Glutamatergic neuron (in vitro differentiated cells): ENCODE measurements around the gene ZNF124. TPM values are rescaled to one million over a fixed set of nuclear protein-coding genes. Genes with fewer than 3 reads are reported as not detected.

ENCODE experiments used
- DNase-seq: peaks from one replicate; pipeline ENCODE4 v3.0.0; 2022
- H3K27ac Mint-ChIP-seq: one replicate; pipeline ENCODE4 v1.8.0; 2020; ENCODE audit warnings: mild to moderate bottlenecking, mixed read lengths, inconsistent platforms; ENCODE audit not compliant: unreplicated experiment
- H3K27me3 Mint-ChIP-seq: one replicate; pipeline ENCODE4 v1.8.0; 2020; ENCODE audit warnings: mild to moderate bottlenecking, moderate library complexity, mixed read lengths, inconsistent platforms; ENCODE audit not compliant: unreplicated experiment
- H3K36me3 Mint-ChIP-seq: one replicate; pipeline ENCODE4 v1.8.0; 2020; ENCODE audit warnings: mild to moderate bottlenecking, mixed read lengths, inconsistent platforms; ENCODE audit not compliant: unreplicated experiment
- H3K4me1 Mint-ChIP-seq: one replicate; pipeline ENCODE4 v1.8.0; 2020; ENCODE audit warnings: mild to moderate bottlenecking, low read depth, mixed read lengths, inconsistent platforms; ENCODE audit not compliant: unreplicated experiment
- H3K4me3 Mint-ChIP-seq: one replicate; pipeline ENCODE4 v1.8.0; 2020; ENCODE audit warnings: mild to moderate bottlenecking, mixed read lengths, inconsistent platforms; ENCODE audit not compliant: unreplicated experiment
- H3K9me3 Mint-ChIP-seq: one replicate; pipeline ENCODE4 v1.8.0; 2020; ENCODE audit warnings: mild to moderate bottlenecking, moderate library complexity, mixed read lengths, inconsistent platforms; ENCODE audit not compliant: unreplicated experiment
- CTCF ChIP-seq: fragments of 200-600 bp; sonication (generic); IDR thresholded peaks from one replicate; pipeline ENCODE4 v1.5.0; 2021; ENCODE audit not compliant: partially characterized antibody, unreplicated experiment
- total RNA-seq: library from RNA; stranded (reverse); fragmentation: NEBNext Ultra II Directional; extraction: Animal tissue kit (Norgen Biotek cat#: 25700); gene quantifications from one replicate; pipeline ENCODE4 v1.2.1, GENCODE V29; 2021; ENCODE audit not compliant: unreplicated experiment

ZNF124 gene
- total RNA-seq, 1 donor from 2014 or later, result 137 TPM

- Mint-ChIP-seq H3K4me1 (peaks cover 28% of the 10 kb centered on the region), H3K9me3 (peaks cover 7% of the 10 kb centered on the region), H3K27me3 (peaks cover 2% of the 10 kb centered on the region), H3K4me3 (no peak overlapping the region), H3K27ac (no peak overlapping the region), H3K36me3 (no peaks in the 10 kb centered on the region)
- DNase-seq, result no peak
- no peak for TF ChIP-seq CTCF
These were observed 40.2 kb upstream of the ZNF124 start for GRCh38 chr1:247212012-247212411.

- TF ChIP-seq CTCF, result no peak
- Mint-ChIP-seq H3K27me3 (peaks cover 2% of the 10 kb centered on the region), H3K4me3 (no peak overlapping the region), H3K36me3 (no peaks in the 10 kb centered on the region), H3K4me1 (peaks cover 25% of the 10 kb centered on the region), H3K9me3 (peaks cover 7% of the 10 kb centered on the region), H3K27ac (peak overlapping the region; percentile 59)
- DNase-seq, result no peak
These were observed 39.5 kb upstream of the ZNF124 start for GRCh38 chr1:247211339-247211738.

GRCh38 chr1:247210376-247211117 lies 38.7 kb upstream of the ZNF124 start:
- H3K9me3 Mint-ChIP-seq, result peaks cover 9% of the 10 kb centered on the region
- peaks cover 4% of the 10 kb centered on the region for H3K36me3 Mint-ChIP-seq
- peaks cover 22% of the 10 kb centered on the region for H3K4me1 Mint-ChIP-seq
- TF ChIP-seq CTCF, result no peak
- peak; percentile 99 for DNase-seq
- peak overlapping the region; percentile 95 for H3K4me3 Mint-ChIP-seq
- peaks cover 2% of the 10 kb centered on the region for H3K27me3 Mint-ChIP-seq
- H3K27ac Mint-ChIP-seq, result peak overlapping the region; percentile 87

- Mint-ChIP-seq H3K4me3 (peak overlapping the region; percentile 95), H3K27me3 (peaks cover 2% of the 10 kb centered on the region), H3K36me3 (peaks cover 4% of the 10 kb centered on the region), H3K4me1 (peaks cover 22% of the 10 kb centered on the region), H3K27ac (peak overlapping the region; percentile 86), H3K9me3 (peaks cover 9% of the 10 kb centered on the region)
- TF ChIP-seq CTCF, result no peak
- no peak for DNase-seq
These were observed 38.2 kb upstream of the ZNF124 start for GRCh38 chr1:247210062-247210375.

GRCh38 chr1:247209396-247209795 lies 37.6 kb upstream of the ZNF124 start:
- Mint-ChIP-seq H3K27me3 (peaks cover 2% of the 10 kb centered on the region), H3K27ac (peak overlapping the region; percentile 86), H3K9me3 (peaks cover 9% of the 10 kb centered on the region), H3K4me3 (peak overlapping the region; percentile 95), H3K36me3 (peaks cover 4% of the 10 kb centered on the region), H3K4me1 (peaks cover 22% of the 10 kb centered on the region)
- TF ChIP-seq CTCF, result no peak
- peak; percentile 56 for DNase-seq
